Measurements from ENCODE around the gene STK4. TPM values are rescaled to one million over a fixed set of nuclear protein-coding genes. Genes with fewer than 3 reads are reported as not detected.

STK4 gene
- total and polyA plus RNA-seq, 2 of the 8 experiments (the other 6 are each of a cell fraction or from before 2014, with no cell fraction given): 12.0 to 34.3 TPM

- ChIA-PET CTCF (ENCODE audit: partially characterized antibody) (interaction anchor here (0.8 to 2.2 kb wide), 6 partner anchors 18 to 71 kb away, joined by 3 to 11 read pairs (median 4); no protein-coding TSS in a partner anchor), POLR2A (ENCODE audit: partially characterized antibody) (interaction anchor here (0.6 to 0.8 kb wide), 2 partner anchors 13 to 32 kb away, joined by 3 read pairs; no protein-coding TSS in a partner anchor)
- FAIRE-seq: no peak
Observed at GRCh38 chr20:45067558-45067957, 101.2 kb downstream of the STK4 start.

More at GRCh38 chr20:45067558-45067957, 101.2 kb downstream of the STK4 start:
- no peak overlapping the region for H2BK12ac ChIP-seq (ENCODE audit: low read depth, low read length)
- peaks cover 0 to 2% (median 0%) of the 10 kb centered on the region in 4 experiments; a peak in 1 of 7 replicates for H3K4me1 ChIP-seq (replicated peaks in 1 of 4; ENCODE audit: control insufficient read depth in 3 of 4, insufficient read depth in 4 of 4, low read length in 3 of 4)
- 92% methylated on average over 2 of the region's 2 CpGs; no CpG with 5 or more reads in 1 of the 2 experiments for WGBS, 2 experiments (ENCODE audit: extremely low coverage in 1 of 2, insufficient coverage in 1 of 2, insufficient read length in 1 of 2, insufficient replicate concordance in 2 of 2, low coverage in 1 of 2, low lambda C conversion rate in 2 of 2, missing lambda C conversion rate in 1 of 2)
- no peak overlapping the region for H2BK5ac ChIP-seq (ENCODE audit: low read depth, low read length)
- H3K23me2 ChIP-seq (ENCODE audit: low read depth, low read length): no peaks in the 10 kb centered on the region
- no peak overlapping the region for H4K8ac ChIP-seq (ENCODE audit: extremely low read depth, insufficient read depth, low read length)
- no peaks in the 10 kb centered on the region; a peak in 1 of 4 replicates for H3K9me3 ChIP-seq (ENCODE audit: insufficient read depth in 2 of 2, low read depth in 1 of 2, low read length in 1 of 2)
- no peak overlapping the region for H3K9ac ChIP-seq (replicated peaks in 1 of 4; ENCODE audit: extremely low read depth in 1 of 4, low read depth in 3 of 4, low read length in 3 of 4)
- no peak for TF ChIP-seq RBBP5 (IDR thresholded peaks at IDR 0.05; ENCODE audit: borderline replicate concordance, low read depth, low read length)
- peaks cover 0 to 3% of the 10 kb centered on the region in 2 experiments; a peak in 1 of 4 replicates for H3K79me2 ChIP-seq (ENCODE audit: control insufficient read depth in 1 of 2, insufficient read depth in 2 of 2, low read length in 2 of 2)
- no peak overlapping the region for H3K4ac ChIP-seq (replicated peaks; ENCODE audit: insufficient read length, low read depth, low read length)
- no peak overlapping the region for H2AFZ ChIP-seq (ENCODE audit: low read length)
- H3K36me3 ChIP-seq (ENCODE audit: control insufficient read depth in 2 of 4, insufficient read depth in 4 of 4, low read length in 3 of 4): no peaks in the 10 kb centered on the region
- no peak overlapping the region for H4K91ac ChIP-seq (replicated peaks; ENCODE audit: insufficient read length, low read length)
- H2BK120ac ChIP-seq (replicated peaks; ENCODE audit: low read depth, low read length): no peak overlapping the region
- H3K23ac ChIP-seq (ENCODE audit: insufficient read length): no peak overlapping the region
- H3K27me3 ChIP-seq (replicated peaks in 1 of 4; ENCODE audit: control insufficient read depth in 3 of 4, extremely low read depth in 1 of 4, insufficient read depth in 3 of 4, low read length in 3 of 4): no peaks in the 10 kb centered on the region
- no peak overlapping the region for H3K18ac ChIP-seq (ENCODE audit: extremely low read depth, low read length)
- DNase-seq (ENCODE audit: low read depth in 1 of 2, low spot score in 2 of 2): no peak
- H2BK20ac ChIP-seq (ENCODE audit: low read length): no peak overlapping the region
- no peak overlapping the region for H3K4me3 ChIP-seq (ENCODE audit: extremely low read depth in 1 of 4, insufficient read depth in 2 of 4, low read depth in 3 of 4, low read length in 4 of 4)
- H3K4me2 ChIP-seq (ENCODE audit: insufficient read depth in 1 of 2, low read depth in 2 of 2, low read length in 2 of 2): no peak overlapping the region
- H3K27ac ChIP-seq (ENCODE audit: low read depth, low read length): no peak overlapping the region
- no peak overlapping the region for H4K5ac ChIP-seq (ENCODE audit: insufficient read length, low read depth, low read length)
- no peaks in the 10 kb centered on the region for H3K79me1 ChIP-seq (ENCODE audit: low read depth, low read length)
- H2AK5ac ChIP-seq (ENCODE audit: low read depth, low read length): no peak overlapping the region
- no peak overlapping the region for H3K56ac ChIP-seq (replicated peaks; ENCODE audit: insufficient read length, low read depth, low read length)
- no peaks in the 10 kb centered on the region for H4K20me1 ChIP-seq (replicated peaks in 1 of 2; ENCODE audit: control insufficient read depth in 1 of 2, insufficient read depth in 2 of 2, low read length in 2 of 2)
- no peak overlapping the region for H3K14ac ChIP-seq (ENCODE audit: insufficient read length)
- H2BK15ac ChIP-seq (ENCODE audit: low read length): no peak overlapping the region

All from H1 (cell line).